HG03469 (cell line): ENCODE results near the gene SPATA17.

ENCODE experiments used
- ATAC-seq: cut with Tn5 transposase; IDR thresholded peaks from one replicate; pipeline ENCODE4 v1.9.1; 2021; ENCODE audit warnings: mild to moderate bottlenecking, moderate library complexity, moderate number of reproducible peaks; ENCODE audit not compliant: unreplicated experiment

Gene SPATA17

GRCh38 chr1:217839161-217839560, 208.0 kb downstream of the SPATA17 start:
- no peak for ATAC-seq

GRCh38 chr1:217846733-217847132, 215.6 kb downstream of the SPATA17 start:
- ATAC-seq = no peak

DNA sequence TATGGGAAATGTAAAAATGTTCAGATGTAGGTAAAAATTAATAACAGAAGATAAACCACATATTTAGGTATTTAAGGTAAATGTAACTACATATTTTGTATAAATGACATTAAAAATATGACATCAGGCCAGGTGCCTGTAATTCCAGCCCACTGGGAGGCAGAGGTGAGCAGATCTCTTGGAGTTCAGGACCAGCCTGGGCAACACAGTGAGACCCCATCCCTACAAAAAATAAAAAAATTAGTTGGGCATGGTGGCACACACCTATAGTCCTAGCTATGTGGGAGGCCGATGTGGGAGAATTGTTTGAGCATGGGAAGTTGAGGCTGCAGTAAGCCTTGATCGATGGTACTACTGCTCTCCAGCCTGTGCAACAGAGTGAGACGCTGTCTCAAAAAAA, 216.5 kb downstream of the SPATA17 start:
- ATAC-seq = no peak

- no peak for ATAC-seq
These were observed 225.3 kb downstream of the SPATA17 start for GRCh38 chr1:217856342-217857034.

GRCh38 chr1:217857061-217857460, 225.9 kb downstream of the SPATA17 start:
- ATAC-seq = no peak

GRCh38 chr1:217861658-217862057, 230.5 kb downstream of the SPATA17 start:
- no peak for ATAC-seq

DNA sequence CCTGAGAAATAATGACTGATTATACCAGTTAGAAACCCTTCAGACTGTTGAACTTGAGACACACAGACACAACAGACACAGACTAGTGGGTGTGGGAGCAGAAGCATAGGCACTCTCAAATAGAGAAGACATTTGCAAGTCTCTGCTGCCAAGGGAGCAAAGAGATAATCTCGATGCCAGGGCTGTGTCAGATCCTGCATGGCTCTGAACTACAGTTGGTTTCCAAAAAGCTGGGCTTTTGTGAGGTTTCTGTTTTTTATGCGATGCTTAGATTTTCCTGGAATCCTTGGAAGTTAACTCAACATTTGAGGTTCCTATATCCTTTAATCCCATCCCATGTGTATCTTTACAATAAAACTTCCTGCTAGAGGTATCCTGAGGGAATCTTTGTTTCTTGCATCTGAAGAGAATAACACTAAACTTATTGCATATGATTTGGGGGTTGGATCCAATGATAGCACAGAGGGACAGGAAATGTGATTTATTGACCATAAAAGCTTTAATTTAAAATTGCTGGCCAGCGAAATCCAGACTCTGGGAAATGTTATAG, 236.4 kb downstream of the SPATA17 start:
- no peak for ATAC-seq

GRCh38 chr1:217871955-217872354, 240.8 kb downstream of the SPATA17 start:
- no peak for ATAC-seq

DNA sequence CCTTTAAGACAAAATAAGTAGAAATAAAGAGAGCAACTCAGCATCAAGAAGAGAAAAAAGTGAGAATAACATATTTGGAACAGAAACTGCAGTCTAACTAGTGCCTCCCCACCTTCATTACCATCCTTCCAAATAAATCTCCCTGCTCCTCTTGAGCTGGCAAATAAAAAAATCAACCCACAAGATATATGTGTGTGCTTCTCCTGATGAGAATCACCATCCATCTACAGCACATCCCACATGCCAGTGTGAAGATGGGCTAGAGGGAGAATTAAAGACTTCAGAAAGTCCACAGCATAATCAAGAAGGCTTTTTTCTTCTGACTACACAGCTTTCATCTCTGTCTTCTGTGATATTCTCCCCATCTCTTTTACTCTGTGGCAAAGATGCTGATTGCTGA, 244.1 kb downstream of the SPATA17 start:
- ATAC-seq = no peak

DNA sequence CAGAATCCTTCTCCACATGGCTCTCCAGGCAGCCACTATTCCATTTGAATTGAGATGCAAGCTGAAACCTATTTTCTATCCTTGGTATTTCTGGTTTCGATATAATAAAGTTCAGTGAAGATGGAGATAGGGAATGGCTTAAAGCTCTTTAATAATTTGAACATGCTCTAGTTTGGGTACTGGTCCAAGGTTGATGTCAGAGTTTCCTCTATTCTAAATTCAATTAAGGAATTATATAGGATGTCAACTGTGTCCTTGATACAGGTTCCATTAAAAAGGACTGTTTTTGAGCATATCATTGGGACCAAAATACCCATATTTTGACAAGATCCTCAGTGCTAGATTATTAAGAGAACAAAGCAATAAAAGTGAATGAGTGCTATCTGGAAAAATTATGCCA, 245.3 kb downstream of the SPATA17 start:
- no peak for ATAC-seq

- ATAC-seq = no peak
These were observed 245.8 kb downstream of the SPATA17 start for GRCh38 chr1:217876896-217877295.

DNA sequence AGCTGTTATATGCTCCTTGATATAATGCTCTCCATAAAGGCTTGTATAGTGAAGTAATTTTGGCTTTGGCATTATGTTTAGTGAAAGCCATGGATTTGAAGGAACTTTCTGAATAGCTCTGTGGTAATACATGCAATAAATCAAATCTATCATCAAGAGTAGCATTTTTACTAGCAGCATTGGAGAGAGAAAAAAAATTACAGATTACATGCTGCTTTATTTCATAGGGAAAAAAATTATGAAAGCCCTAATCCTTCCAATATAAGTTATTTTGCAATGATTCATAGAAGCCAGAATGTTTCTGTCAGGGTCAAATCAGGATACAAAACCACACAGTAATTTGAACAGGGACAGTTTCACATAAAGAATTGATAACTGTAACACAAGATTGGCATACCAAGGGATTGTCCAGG, 250.0 kb downstream of the SPATA17 start:
- no peak for ATAC-seq

GRCh38 chr1:217881607-217882332, 250.6 kb downstream of the SPATA17 start:
- no peak for ATAC-seq

- no peak for ATAC-seq
These were observed 254.0 kb downstream of the SPATA17 start for GRCh38 chr1:217885181-217885580.

- ATAC-seq = no peak
These were observed 257.2 kb downstream of the SPATA17 start for GRCh38 chr1:217888328-217888727.

DNA sequence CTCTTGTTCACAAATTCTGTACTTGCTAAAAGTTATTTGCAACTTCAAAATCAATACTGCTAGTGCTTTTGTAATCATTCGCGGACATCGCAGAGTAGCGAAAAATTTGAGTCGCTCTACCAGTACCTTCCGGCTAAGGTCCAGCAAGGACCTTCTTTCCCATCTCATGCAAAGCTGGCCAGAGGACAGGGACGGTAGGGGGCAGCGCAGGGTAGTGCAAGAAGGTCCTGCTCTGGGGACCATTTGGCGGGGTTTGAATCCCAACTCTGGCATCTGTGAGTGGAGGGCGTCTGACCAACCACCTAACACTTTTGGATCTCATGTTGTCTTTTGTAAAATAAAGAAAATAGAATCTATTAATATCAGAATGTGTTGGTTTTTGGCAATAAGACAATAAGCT, 258.3 kb downstream of the SPATA17 start:
- no peak for ATAC-seq

DNA sequence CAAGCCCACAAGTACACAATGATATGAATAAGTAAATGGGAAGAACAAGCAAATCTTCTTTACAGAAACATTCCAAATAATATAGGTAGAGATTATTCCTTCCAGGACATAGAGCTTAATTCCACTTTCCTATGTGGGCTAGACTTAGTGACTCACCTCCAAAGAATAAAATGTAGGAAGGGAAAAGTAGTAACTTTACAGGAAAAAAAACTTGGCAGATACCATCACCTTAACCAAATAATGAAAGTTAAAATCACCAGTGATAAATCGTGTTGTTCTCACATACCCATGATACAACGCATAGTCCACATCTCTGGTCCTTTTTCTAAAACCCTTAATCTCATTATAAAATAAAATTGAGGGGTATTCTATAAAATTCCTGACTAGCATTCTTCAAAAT, 260.8 kb downstream of the SPATA17 start:
- no peak for ATAC-seq

DNA sequence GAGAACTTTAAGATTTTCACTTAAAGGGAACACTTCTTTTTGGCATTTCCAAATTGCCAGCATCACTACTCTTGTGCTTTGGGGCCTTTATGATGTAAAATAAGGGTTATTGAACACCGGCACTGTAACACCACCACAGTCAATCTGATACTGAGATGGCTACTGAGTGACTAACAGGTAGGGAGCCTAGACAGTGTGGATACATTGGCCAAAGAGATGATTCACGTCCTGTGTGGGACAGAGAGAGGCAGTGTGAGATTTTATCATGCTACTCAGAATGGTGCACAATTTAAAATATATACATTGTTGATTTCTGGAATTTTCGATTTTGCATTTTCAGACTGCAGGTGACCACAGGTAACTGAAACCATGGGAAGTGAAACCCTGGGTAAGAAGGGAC, 261.6 kb downstream of the SPATA17 start:
- ATAC-seq = no peak

- no peak for ATAC-seq
These were observed 264.7 kb downstream of the SPATA17 start for GRCh38 chr1:217895841-217896240.

DNA sequence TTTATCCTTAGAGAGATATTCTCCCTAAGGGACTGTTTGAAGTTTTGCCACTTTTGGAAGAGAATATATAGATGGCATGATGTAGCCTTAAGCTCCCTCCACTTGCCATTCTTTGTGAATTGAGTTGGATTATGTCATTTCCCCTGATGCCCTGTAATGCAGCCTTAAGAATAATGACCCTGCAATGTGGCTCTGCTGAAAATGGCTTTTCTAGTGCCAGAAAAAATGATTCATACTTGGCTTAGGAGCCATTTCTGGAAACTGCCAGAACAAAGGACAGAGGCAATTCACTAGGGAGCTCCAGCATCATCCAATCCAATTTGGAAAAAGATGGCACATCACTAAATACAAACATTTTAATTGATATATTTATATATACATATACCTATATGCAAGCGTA, 265.3 kb downstream of the SPATA17 start:
- ATAC-seq = no peak

- no peak for ATAC-seq
These were observed 266.0 kb downstream of the SPATA17 start for GRCh38 chr1:217897100-217897499.

DNA sequence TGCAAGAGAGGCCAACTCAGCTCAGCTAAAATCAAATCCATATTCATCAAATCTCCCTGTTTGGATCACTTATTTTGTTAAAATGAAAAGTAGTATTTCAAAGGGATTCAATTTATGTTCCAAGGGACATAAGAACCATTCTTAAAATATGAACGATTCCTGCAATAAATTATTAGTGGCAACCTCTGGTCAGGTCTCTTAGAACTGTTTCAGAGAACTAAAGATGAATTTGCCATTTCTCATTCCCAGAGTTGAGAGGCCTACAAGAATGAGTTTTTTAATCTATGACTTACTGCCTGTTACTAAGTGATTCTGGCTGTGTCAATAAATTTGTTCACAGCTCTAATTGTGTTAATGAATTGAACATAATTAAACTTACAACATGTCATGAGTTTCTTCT, 268.5 kb downstream of the SPATA17 start:
- no peak for ATAC-seq
